Dedifferentiated amniotic fluid mesenchymal stem cell (primary cell): ENCODE data around the gene TFEB.

Experiments used
- DNase-seq: peaks from one replicate; pipeline ENCODE4 v3.0.0-alpha.2; 2016; ENCODE audit errors: extremely low spot score

Gene TFEB

GRCh38 chr6:41691426-41692079, 43.9 kb downstream of the TFEB start:
- no peak for DNase-seq

GRCh38 chr6:41690541-41691330, 44.7 kb downstream of the TFEB start:
- no peak for DNase-seq

- DNase-seq, result no peak
Measured at GRCh38 chr6:41689171-41690008, 46.0 kb downstream of the TFEB start.

DNA sequence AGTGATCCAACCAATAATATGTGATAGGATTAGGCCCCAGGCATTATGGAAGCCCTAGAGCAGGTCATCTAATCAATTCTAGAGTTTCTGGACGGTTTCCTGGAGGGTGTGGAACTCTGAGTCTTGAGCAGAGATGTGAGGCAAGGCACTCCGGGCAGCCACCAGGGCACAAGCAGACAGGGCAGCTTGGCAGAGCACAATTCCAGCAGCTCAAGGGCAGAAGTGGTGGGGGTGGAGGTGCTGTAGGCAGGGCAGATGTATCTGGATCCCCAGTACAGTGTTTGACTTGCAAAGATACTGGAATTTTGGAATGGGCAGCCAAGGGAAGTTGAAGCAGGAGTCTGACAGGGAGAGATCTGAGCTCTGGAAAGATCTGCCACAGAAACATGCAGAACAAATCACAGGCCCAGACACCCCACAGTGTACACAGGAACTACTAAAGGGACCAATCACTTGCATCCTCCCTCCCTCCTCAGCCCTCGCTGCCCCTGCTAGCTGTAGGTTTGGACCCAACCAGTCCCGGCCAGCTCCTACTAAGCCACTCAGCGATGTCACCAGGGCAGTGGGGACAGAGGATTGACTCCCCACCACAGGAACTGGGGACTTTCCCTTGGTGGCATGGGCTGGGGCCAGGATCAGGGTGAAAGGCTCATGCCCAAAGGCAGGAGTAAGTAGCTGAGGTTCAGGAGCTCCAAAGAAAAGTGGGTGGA, 47.0 kb downstream of the TFEB start:
- no peak for DNase-seq

DNA sequence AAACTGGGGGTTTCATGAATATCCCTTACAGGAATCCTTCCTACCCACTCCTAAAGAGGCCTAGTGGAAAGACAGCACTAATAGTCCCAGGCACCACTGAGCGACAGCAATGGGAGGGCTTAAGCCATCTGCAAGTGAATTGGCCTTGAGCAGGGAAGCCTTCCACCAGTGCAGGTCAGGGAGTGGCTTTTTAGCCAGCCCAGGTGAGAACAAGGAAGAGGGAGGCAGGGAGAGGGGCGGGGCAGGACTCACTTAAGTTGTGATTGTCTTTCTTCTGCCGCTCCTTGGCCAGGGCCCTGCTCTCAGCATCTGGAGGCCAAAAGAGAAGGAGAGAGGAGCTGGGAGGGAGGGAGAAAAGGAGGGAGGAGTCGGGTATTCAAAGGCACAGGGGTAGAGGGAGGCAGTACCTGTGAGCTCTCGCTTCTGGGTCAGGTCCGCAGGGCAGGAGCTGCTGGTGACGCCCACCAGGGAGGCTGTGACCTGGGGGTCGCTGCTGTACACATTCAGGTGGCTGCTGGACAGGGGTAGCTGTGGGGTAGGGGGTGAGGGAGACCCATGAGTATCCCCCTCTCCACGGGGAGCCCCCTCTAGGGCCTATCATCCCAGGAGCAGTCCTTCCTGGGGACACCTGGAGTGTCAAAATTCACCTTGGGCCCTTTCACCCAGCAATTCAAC, 47.8 kb downstream of the TFEB start:
- no peak for DNase-seq

DNA sequence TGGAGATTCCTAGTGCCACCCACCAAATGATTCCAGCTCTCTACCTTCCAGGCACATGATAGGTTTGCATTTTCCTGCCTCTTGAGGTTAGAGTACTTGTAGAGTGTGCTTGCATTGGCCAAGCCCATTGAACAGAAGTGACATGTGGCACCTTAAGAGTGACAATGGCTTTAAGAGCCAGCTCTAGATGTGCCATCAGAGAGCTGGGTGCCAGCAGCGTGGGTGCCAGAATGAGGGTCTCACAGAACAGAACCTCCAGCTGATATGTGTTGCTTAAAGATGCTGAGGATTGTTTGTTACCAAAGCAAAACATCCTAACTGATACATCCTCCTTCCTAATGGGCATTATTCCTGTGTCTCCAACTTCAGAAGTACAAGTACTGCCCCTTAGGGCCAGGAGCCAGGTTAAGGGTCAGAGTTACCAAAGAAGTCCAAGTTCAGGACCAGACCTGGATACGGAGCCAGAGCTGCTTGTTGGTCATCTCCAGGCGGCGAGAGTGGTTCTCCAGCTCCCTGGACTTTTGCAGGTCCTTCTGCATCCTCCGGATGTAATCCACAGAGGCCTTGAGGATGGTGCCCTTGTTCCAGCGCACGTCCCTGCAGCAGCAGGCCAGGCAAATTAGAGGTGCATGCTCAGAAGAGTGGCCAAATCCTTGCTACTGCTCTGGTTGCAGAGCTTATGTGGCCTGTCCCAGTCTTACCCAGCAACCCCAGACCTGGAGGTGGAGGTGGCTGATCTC, 49.6 kb downstream of the TFEB start:
- DNase-seq, result no peak

GRCh38 chr6:41684311-41685180, 50.9 kb downstream of the TFEB start:
- DNase-seq, result no peak

GRCh38 chr6:41683523-41684310, 51.7 kb downstream of the TFEB start:
- DNase-seq, result peak; percentile 47

GRCh38 chr6:41683273-41683522, 52.2 kb downstream of the TFEB start:
- no peak for DNase-seq

DNA sequence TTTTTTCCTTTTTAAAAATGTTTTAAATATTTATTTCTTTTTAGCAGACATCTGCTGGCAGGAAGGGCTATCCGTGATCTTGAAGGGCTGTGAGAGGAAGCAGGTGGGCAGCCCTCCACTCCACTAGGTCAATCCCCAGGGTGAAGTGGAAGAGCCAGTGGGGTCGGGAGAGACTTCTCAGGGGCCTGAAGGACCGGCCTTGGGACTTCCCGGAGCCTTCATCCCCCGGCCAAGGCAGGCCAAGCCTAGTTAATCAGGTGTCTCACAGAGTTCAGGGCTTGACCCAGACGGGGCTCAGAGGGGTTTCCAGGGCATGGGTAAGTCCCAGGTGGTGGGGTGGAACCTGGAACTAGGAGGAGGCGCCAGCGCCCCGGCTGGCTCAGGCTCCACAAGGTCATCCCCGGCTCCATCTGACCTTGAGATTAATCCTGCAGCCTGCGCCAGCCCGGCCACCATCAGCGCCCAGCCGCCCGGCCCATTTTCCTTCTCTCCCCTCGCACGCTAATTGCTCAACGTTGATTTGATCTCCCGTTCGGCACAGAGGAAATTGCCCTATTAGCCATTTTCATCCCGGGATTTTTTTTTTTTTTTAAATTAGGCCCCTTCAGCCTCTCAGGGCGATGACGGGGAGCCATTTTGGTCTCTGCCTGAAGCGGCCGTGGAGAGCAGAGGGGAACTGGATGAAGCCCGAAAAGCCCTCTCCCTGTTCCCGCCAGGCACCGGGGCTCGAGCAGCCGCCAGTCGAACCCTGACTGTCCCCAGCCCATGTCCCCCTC, 52.7 kb downstream of the TFEB start:
- no peak for DNase-seq

DNA sequence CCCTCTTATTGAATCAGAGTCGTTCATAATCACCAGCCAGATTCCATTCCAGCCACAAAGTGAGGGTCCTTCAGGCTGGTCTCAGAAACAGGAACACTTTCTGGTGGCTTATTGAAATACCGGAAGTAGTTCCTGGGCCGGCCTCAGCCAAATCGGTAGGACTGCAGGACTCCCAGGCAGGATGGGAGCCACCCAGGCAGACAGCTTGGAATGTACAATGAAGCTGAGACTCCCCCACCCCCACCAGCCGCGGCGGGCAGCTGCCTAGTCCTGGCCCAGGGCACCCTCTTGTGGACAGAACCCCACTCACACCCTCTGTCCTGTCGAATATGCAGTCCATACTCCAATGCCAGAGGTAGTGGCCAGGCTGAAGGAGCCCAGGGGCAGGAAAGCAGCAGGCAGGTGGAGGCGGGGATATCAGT, 53.3 kb downstream of the TFEB start:
- peak; percentile 85 for DNase-seq

DNA sequence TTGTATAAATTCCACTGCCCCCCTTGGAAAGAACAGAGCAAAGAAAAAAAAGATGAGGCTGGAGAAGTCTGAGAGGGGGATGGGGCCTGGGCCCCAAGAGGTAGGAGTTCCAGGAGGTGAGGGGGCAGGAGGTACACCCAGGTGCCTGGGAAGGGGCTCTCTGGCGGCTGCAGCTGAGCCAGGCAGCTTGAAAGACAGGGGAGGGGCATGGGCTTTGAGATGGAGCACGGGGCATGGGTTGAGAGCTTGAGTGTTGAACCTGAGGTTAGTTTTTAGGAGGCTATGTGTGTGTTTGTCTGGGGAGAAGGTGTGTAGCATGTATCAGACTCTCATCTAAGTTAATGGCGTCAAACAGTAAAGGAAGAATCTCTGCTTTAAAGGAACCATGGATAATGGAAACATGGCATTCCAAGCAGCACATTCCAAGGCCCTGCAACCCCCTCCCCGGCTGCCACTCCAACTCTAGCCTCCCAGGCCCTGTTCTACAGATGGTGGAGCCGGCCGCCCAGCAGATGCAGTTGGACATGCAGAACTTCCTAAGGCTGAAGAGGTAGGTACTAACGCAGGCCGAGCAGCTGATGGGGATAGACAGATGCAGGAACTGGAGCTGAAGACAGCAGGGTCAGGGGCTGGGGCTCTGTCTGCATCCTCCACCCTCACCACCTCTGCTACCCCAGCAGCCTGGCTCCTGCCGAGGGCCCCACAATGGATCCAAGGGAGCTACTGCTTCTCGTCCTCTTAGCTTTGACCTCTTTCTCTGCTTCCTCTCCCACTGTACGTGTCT, 55.0 kb downstream of the TFEB start:
- no peak for DNase-seq

DNA sequence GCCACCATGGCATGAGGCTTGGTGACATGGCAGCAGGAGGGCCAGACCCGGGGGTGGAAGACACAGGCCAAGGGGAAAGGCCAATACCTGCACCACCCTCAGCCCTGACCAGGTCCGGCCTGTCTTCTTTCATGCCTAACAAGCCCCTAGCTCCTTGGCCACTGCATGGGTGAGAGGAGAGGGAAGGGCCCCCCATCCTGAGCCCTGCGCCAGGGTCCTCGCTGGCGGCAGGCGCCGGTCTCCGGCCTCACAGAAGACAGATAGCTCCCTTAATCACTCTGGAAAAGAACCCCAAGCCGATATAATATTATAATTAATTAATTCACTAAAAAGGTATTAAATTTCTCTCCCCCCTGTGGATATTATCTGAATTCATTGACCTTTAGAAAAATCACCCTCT, 55.7 kb downstream of the TFEB start:
- DNase-seq, result no peak

GRCh38 chr6:41678511-41679084, 56.8 kb downstream of the TFEB start:
- no peak for DNase-seq

- no peak for DNase-seq
Measured at GRCh38 chr6:41677124-41677921, 58.1 kb downstream of the TFEB start.

DNA sequence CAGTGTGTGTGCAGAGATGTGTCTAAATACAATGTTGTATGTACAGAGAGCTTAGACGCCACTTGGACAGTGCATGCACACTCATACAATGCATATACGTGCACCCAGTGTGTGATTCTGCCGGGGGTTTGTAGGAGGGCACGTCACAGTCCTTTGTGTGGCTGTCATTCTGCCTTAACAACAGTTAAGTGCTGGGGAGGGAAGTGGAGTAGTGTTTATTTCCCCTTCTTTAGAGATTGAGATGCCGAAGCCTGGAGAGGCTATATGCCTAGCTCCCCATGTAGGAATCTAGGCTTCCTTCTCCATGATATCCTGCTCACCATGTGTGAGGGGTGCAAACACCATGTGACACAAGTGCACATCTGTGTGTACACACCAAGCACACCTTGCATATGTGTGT, 59.0 kb downstream of the TFEB start:
- no peak for DNase-seq
